HL-60 (cell line): Measurements from ENCODE around the gene WWOX.

Experiments
- GABPA ChIP-seq: IDR thresholded peaks from 2 replicates; pipeline ENCODE4 v1.6.1; 2012; ENCODE audit warnings: low read depth
- POLR2AphosphoS5 ChIP-seq: IDR thresholded peaks from 2 replicates; pipeline ENCODE4 v1.6.1; 2012; ENCODE audit warnings: low read depth
- SPI1 ChIP-seq: IDR thresholded peaks from 2 replicates; pipeline ENCODE4 v1.6.1; 2012; ENCODE audit warnings: low read depth, mild to moderate bottlenecking, borderline replicate concordance
- TF ChIP-seq, protein P1 (sequence below): IDR thresholded peaks from one replicate; pipeline ENCODE4 v1.5.1; 2011; ENCODE audit warnings: low read length, control low read depth, inconsistent platforms; ENCODE audit not compliant: insufficient read depth
- TF ChIP-seq, protein P2 (sequence below): IDR thresholded peaks from 2 replicates; pipeline ENCODE4 v1.6.1; 2012; ENCODE audit warnings: low read depth; ENCODE audit not compliant: insufficient replicate concordance

GRCh38 chr16:78129349-78129748, 29.9 kb downstream of the WWOX start:
- TF ChIP-seq, protein P1, sequence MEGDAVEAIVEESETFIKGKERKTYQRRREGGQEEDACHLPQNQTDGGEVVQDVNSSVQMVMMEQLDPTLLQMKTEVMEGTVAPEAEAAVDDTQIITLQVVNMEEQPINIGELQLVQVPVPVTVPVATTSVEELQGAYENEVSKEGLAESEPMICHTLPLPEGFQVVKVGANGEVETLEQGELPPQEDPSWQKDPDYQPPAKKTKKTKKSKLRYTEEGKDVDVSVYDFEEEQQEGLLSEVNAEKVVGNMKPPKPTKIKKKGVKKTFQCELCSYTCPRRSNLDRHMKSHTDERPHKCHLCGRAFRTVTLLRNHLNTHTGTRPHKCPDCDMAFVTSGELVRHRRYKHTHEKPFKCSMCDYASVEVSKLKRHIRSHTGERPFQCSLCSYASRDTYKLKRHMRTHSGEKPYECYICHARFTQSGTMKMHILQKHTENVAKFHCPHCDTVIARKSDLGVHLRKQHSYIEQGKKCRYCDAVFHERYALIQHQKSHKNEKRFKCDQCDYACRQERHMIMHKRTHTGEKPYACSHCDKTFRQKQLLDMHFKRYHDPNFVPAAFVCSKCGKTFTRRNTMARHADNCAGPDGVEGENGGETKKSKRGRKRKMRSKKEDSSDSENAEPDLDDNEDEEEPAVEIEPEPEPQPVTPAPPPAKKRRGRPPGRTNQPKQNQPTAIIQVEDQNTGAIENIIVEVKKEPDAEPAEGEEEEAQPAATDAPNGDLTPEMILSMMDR = no peak
- TF ChIP-seq, protein P2, sequence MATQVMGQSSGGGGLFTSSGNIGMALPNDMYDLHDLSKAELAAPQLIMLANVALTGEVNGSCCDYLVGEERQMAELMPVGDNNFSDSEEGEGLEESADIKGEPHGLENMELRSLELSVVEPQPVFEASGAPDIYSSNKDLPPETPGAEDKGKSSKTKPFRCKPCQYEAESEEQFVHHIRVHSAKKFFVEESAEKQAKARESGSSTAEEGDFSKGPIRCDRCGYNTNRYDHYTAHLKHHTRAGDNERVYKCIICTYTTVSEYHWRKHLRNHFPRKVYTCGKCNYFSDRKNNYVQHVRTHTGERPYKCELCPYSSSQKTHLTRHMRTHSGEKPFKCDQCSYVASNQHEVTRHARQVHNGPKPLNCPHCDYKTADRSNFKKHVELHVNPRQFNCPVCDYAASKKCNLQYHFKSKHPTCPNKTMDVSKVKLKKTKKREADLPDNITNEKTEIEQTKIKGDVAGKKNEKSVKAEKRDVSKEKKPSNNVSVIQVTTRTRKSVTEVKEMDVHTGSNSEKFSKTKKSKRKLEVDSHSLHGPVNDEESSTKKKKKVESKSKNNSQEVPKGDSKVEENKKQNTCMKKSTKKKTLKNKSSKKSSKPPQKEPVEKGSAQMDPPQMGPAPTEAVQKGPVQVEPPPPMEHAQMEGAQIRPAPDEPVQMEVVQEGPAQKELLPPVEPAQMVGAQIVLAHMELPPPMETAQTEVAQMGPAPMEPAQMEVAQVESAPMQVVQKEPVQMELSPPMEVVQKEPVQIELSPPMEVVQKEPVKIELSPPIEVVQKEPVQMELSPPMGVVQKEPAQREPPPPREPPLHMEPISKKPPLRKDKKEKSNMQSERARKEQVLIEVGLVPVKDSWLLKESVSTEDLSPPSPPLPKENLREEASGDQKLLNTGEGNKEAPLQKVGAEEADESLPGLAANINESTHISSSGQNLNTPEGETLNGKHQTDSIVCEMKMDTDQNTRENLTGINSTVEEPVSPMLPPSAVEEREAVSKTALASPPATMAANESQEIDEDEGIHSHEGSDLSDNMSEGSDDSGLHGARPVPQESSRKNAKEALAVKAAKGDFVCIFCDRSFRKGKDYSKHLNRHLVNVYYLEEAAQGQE = no peak
- TF ChIP-seq POLR2AphosphoS5 (no peak), GABPA (no peak), SPI1 (no peak)
